Immature natural killer cell (primary cell): Measurements from ENCODE around the gene RBMS1. TPM values are rescaled to one million over a fixed set of nuclear protein-coding genes. Genes with fewer than 3 reads are reported as not detected.

Experiments used
- DNase-seq, 3 donors: peaks; one replicate each; pipeline ENCODE4 v3.0.0; 2022; ENCODE audit warnings: mixed read lengths in 1 of 3
- H3K27ac Mint-ChIP-seq, 6 donors: one replicate each; pipeline ENCODE4 v1.8.0; 2020; ENCODE audit warnings: mixed read lengths in 6 of 6, mild to moderate bottlenecking in 5 of 6, inconsistent platforms in 4 of 6, moderate library complexity in 3 of 6
- H3K27me3 Mint-ChIP-seq, 3 donors: one replicate each; pipeline ENCODE4 v1.8.0; 2020 to 2021; ENCODE audit warnings: low read depth in 3 of 3, mild to moderate bottlenecking in 3 of 3, mixed read lengths in 3 of 3, moderate library complexity in 3 of 3, inconsistent platforms in 1 of 3
- H3K36me3 Mint-ChIP-seq, 3 donors: one replicate each; pipeline ENCODE4 v1.8.0; 2020; ENCODE audit warnings: mixed read lengths in 3 of 3, inconsistent platforms in 2 of 3, mild to moderate bottlenecking in 2 of 3
- H3K4me1 Mint-ChIP-seq, 2 donors: one replicate each; pipeline ENCODE4 v1.8.0; 2020; ENCODE audit warnings: inconsistent platforms in 2 of 2, mild to moderate bottlenecking in 2 of 2, mixed read lengths in 2 of 2, moderate library complexity in 1 of 2
- H3K4me3 Mint-ChIP-seq, 5 donors: one replicate each; pipeline ENCODE4 v1.8.0; 2020; ENCODE audit warnings: mild to moderate bottlenecking in 5 of 5, mixed read lengths in 5 of 5, inconsistent platforms in 3 of 5, moderate library complexity in 3 of 5
- H3K9me3 Mint-ChIP-seq, 6 donors: one replicate each; pipeline ENCODE4 v1.8.0; 2020; ENCODE audit warnings: mild to moderate bottlenecking in 6 of 6, mixed read lengths in 6 of 6, inconsistent platforms in 4 of 6, moderate library complexity in 3 of 6
- polyA plus RNA-seq, 3 donors: library from polyadenylated mRNA; unstranded; fragments of 300-500 nt; fragmentation: Illumina TruSeq; gene quantifications; one replicate each; pipeline ENCODE4 v1.2.3, GENCODE V29; 2021

Gene RBMS1, protein sequence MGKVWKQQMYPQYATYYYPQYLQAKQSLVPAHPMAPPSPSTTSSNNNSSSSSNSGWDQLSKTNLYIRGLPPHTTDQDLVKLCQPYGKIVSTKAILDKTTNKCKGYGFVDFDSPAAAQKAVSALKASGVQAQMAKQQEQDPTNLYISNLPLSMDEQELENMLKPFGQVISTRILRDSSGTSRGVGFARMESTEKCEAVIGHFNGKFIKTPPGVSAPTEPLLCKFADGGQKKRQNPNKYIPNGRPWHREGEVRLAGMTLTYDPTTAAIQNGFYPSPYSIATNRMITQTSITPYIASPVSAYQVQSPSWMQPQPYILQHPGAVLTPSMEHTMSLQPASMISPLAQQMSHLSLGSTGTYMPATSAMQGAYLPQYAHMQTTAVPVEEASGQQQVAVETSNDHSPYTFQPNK
- polyA plus RNA-seq = 100 to 1,000 TPM in 1 of 3 donors, 10 to 100 TPM in 2; 80.0 to 172 (median 81.9) TPM

DNA sequence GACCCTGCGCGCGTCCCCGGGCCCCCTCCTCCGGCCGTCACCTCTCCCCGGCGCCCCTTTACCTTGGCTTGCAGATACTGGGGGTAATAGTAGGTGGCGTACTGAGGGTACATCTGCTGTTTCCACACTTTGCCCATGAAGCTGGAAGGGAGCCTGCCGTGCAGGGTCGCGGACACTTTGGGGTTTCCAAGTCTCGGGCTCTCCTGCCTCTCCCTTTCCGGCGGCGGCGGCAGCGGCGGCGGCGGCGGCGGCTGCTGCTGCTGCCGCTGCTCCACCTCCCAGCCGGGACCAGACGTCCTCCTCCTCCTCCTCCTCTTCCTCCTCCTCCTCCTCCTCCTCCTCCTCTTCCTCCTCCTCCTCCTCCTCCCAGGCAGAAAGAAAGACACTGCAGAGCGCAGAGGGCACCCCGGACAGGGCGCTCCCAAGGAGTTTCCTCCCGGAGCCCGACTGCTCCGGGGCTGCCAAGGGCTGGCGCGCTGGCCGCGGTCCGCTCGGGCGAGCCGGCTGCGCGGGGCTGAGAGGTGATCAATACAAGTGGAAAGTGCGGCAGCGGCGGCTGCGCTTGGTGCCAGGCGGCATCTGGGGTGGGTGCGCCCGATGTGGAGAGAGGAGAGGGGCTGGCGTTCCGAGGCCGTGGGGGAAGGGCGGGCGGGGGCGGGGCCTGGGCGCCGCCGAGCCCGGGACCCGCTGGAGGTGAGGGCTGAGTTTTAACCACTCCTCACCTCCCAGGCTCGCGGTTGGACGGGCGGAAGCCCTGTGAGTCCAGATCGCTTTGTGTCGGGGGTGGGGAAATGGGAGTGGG lies at the start of gene RBMS1:
Gene RBMS1 (minus strand): TSS at position 581 of the 802 bp plus-strand sequence. CDS start 444 bp downstream, at position 137.
- peaks cover 0 to 15% (median 2%) of the 10 kb centered on the region in 3 donors for H3K27me3 Mint-ChIP-seq
- no peaks in the 10 kb centered on the region for H3K9me3 Mint-ChIP-seq
- peak within 1 kb of the TSS in 2 of 6 donors; percentile 71 to 74 for H3K27ac Mint-ChIP-seq
- peak; percentile 26 to 42 (median 32) for DNase-seq
- no peaks in the 10 kb centered on the region for H3K36me3 Mint-ChIP-seq
- peaks cover 7 to 19% of the 10 kb centered on the region in 2 donors for H3K4me1 Mint-ChIP-seq
- peak within 1 kb of the TSS; percentile 86 to 97 (median 92) for H3K4me3 Mint-ChIP-seq

DNA sequence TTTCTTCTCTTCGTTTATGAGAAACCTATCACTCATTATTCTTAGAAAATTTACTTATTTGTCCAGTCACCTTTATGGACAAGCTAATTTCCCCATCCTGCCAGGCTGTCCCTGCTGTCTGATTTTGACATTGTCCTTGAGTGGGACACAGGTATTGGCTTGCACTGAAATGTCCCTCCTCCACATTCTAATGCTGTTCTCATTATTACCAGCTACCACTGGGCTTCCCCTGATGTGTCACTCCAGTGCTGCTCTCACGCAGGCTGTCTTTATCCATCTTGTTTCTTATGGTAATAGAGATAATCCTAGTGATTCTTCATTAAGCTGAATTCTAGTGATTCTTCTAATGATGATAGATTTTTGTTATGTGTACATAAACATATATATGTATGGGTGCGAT lies 48.1 kb upstream of the RBMS1 start:
- H3K27ac Mint-ChIP-seq = no peak overlapping the region
- H3K27me3 Mint-ChIP-seq = peaks cover 0 to 2% (median 0%) of the 10 kb centered on the region in 3 donors
- no peak for DNase-seq
- no peak overlapping the region for H3K4me3 Mint-ChIP-seq
- no peaks in the 10 kb centered on the region for H3K9me3 Mint-ChIP-seq
- H3K36me3 Mint-ChIP-seq = no peaks in the 10 kb centered on the region
- H3K4me1 Mint-ChIP-seq = no peaks in the 10 kb centered on the region

DNA sequence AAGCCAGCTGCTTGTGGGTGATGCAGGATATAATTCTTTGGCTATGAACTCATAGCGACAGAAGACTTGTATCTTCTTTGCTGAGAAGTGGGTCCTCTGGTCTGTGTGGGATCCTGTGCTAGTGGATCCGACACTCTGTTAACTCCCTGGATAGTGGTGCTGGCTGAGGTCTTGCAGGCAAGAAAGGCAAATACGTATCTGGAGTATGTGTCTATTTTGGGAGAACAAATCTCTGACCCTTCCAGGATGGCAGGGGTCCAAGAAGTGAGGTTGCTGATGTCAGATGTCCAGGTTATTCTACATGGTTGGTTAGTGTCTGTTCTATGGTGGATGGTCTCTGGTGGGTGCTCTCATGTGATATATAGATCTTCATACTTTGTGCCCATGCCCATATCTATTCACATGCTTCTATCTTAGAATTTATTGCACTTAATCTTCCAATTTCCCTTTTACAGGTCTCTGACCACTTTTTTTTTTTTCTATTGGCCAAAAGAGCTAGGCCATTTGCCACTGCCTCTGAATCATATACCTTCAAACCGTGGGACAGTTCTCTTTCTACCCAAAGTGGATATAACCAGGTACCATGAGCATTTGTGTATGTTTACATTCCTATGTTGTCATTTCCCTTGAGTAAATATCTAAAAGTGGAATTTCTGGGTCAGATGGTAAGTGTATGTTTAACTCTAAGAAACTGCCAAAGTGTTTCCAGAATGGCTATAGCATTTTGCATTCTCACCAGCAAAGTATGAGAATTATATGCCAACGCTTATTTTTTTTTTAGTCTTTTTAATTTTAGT lies 45.1 kb upstream of the RBMS1 start:
- no peak for DNase-seq
- H3K4me1 Mint-ChIP-seq = no peaks in the 10 kb centered on the region
- H3K27me3 Mint-ChIP-seq = peaks cover 0 to 2% (median under 1%) of the 10 kb centered on the region in 3 donors
- H3K4me3 Mint-ChIP-seq = no peak overlapping the region
- H3K27ac Mint-ChIP-seq = no peak overlapping the region
- no peaks in the 10 kb centered on the region for H3K36me3 Mint-ChIP-seq
- no peaks in the 10 kb centered on the region for H3K9me3 Mint-ChIP-seq

DNA sequence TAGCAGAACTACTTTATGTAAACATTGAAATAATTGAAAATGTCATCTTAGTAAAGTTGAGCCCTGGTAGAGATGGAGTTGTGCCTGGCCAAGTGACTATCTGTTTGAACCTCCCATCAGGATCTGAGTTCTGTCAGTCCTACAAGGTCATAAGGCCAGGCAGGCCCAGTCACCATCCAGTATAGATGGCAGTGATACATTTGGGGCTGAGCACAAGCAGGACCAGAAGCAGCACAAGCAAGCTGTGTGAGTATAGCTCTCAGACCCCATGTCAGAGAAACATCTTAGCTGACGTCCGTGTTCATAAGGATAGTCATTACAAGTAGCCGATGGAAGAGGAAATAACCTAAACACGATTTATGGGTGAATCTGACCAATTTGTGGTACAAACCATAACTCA lies 44.5 kb upstream of the RBMS1 start:
- H3K4me3 Mint-ChIP-seq = no peak overlapping the region
- H3K4me1 Mint-ChIP-seq = no peaks in the 10 kb centered on the region
- no peaks in the 10 kb centered on the region for H3K36me3 Mint-ChIP-seq
- H3K27me3 Mint-ChIP-seq = peaks cover 0 to 2% (median 0%) of the 10 kb centered on the region in 3 donors
- H3K27ac Mint-ChIP-seq = no peak overlapping the region
- no peaks in the 10 kb centered on the region for H3K9me3 Mint-ChIP-seq
- no peak for DNase-seq

DNA sequence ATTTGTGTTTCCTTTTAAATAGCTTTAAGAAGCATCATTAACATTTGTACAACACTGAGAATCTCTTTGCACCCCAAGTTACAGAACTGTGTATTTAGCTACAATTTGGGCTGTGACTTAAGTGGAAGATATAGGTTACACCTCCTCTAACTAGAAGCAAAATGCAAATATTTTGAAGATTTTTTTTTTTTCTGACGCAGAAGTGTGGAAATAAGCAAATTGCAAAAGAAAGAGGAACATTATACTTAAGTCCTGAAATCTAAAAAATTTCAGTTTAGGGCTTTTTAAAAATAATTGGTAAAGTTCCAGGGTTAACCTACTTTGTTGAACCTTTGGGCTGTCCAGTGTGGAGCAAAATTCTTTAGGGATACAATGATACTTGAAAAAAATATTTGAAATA lies 41.4 kb upstream of the RBMS1 start:
- Mint-ChIP-seq H3K36me3 (peaks cover 0 to under 1% (median 0%) of the 10 kb centered on the region in 3 donors), H3K4me1 (no peaks in the 10 kb centered on the region), H3K27ac (no peak overlapping the region), H3K27me3 (peaks cover 0 to 2% (median 0%) of the 10 kb centered on the region in 3 donors), H3K9me3 (no peaks in the 10 kb centered on the region), H3K4me3 (no peak overlapping the region)
- no peak for DNase-seq

DNA sequence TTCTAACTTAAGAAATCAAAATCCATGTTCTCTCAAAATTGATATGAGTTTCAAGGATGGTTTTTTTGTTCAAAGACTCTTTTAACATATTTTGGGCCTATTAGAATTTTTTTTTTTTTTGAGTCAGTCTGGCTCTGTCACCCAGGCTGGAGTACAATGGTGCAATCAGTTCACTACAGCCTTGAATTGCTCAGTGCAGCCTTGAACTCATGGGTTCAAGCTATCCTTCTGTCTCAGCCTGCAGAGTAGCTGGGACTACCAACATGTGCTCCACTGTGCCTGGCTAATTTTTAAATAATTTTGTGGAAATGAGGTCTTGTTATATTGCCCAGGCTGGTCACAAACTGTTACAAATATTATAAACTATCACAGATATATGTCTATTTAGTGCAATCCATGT lies 40.6 kb upstream of the RBMS1 start:
- Mint-ChIP-seq H3K36me3 (peaks cover 0 to 4% (median 0%) of the 10 kb centered on the region in 3 donors), H3K4me1 (no peaks in the 10 kb centered on the region), H3K4me3 (no peak overlapping the region), H3K27ac (no peak overlapping the region), H3K27me3 (peaks cover 0 to 2% (median 0%) of the 10 kb centered on the region in 3 donors), H3K9me3 (no peaks in the 10 kb centered on the region)
- no peak for DNase-seq

DNA sequence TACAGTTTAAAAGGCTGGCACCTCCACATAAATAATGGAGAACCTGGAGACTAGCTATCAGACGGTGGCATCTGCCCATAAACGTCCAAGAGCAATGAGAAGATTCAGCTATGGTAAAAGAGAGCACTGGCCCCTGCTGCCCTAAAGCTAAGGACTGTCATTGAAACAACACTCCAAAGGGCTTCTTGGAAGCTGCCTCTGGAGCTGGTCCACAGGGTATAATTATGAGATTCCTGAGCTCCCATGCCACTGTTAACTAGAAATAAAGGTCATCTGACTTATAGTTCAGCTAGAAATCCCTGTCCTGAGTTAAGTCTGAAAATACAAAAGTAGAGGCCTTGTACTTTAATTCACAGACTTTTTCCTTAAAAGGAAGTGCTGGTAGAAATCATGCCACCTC lies 39.9 kb upstream of the RBMS1 start:
- H3K4me3 Mint-ChIP-seq = no peak overlapping the region
- no peaks in the 10 kb centered on the region for H3K9me3 Mint-ChIP-seq
- no peaks in the 10 kb centered on the region for H3K4me1 Mint-ChIP-seq
- DNase-seq = no peak
- peaks cover 0 to 3% (median 2%) of the 10 kb centered on the region in 3 donors for H3K27me3 Mint-ChIP-seq
- no peak overlapping the region for H3K27ac Mint-ChIP-seq
- peaks cover 0 to 4% (median 0%) of the 10 kb centered on the region in 3 donors for H3K36me3 Mint-ChIP-seq

DNA sequence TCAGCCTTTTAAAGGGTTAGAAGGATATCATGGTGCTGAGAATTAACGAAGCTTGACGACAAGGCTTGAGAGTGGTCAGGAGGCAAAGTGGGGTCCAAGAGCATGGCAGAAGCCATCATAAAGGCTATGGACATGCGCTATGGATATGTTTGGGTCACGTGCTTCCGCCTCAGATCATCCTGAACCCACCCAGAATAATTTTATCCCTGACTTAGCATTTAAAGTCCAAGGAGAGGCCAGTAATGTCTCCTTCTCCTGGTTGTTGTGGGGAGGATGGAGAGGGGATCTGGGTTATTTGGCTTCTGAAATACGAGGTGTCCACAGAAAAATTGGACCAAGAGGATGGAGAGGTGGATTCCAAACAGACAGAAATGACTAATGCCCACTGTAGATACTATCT lies 38.8 kb upstream of the RBMS1 start:
- no peak overlapping the region for H3K27ac Mint-ChIP-seq
- no peak overlapping the region for H3K4me3 Mint-ChIP-seq
- H3K27me3 Mint-ChIP-seq = peaks cover 1 to 5% (median 2%) of the 10 kb centered on the region in 3 donors
- no peaks in the 10 kb centered on the region for H3K9me3 Mint-ChIP-seq
- H3K36me3 Mint-ChIP-seq = peaks cover 0 to 4% (median 0%) of the 10 kb centered on the region in 3 donors
- no peaks in the 10 kb centered on the region for H3K4me1 Mint-ChIP-seq
- DNase-seq = no peak

DNA sequence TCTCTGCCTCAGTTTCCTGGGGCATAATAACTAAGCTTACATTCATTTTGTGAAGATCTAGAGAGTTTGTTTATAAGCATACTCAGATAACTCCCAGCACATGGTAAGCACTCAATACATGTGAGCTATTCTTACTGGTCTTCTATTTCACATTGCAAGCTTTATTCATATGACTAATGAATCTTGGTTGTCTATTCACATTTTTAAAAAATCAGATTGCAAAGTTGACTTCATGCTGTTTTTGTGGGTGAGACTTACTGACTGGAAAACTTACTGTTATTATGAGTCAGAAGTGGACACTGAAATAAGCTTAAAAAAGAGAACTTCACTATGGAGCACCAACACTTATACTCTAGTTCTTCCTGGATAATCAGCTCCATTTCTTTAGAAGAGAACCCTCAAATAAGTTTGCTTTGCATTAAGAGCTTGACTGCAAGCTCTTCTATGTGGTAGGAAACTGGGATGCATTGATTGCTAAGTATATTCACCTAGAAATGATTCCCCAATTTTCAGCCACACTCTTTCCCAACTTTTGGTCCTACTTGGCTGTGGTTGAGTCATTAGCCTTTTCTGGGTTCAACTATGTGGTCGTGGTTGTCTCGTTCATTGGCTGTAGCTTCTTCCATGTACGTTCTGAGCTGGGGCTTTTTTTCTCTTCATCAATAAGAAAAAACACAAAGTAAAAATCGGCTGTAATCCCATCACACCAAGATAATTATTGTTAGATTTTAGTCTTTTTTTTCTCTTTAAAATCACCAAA lies 29.5 kb upstream of the RBMS1 start:
- Mint-ChIP-seq H3K4me1 (no peaks in the 10 kb centered on the region), H3K27ac (no peak overlapping the region), H3K36me3 (no peaks in the 10 kb centered on the region), H3K4me3 (no peak overlapping the region), H3K27me3 (peaks cover 2 to 6% (median 4%) of the 10 kb centered on the region in 3 donors), H3K9me3 (peaks cover 0 to 1% (median 0%) of the 10 kb centered on the region in 6 donors)
- DNase-seq = no peak

DNA sequence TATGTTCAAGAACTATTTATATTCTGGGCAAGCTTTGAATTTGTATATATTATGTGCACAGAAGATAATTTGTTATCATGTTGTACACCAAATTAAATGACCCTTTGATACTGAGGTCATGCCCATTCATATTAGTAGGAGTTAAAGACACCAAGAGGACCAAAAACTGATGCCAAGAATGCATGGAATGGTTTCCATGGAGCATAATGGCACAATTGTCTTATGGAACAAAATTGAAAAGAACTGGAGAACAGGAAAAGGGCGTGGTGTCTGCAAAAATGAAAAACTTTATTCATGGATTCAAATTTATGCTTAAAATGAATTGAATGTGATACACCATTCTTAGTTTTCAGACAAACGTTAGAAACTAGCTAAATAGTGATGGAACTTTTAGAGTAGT lies 24.1 kb upstream of the RBMS1 start:
- Mint-ChIP-seq H3K4me1 (no peaks in the 10 kb centered on the region), H3K27me3 (peaks cover 2 to 4% (median 2%) of the 10 kb centered on the region in 3 donors), H3K27ac (no peak overlapping the region), H3K36me3 (no peaks in the 10 kb centered on the region), H3K4me3 (no peak overlapping the region), H3K9me3 (peaks cover 0 to 5% (median 0%) of the 10 kb centered on the region in 6 donors)
- DNase-seq = no peak

DNA sequence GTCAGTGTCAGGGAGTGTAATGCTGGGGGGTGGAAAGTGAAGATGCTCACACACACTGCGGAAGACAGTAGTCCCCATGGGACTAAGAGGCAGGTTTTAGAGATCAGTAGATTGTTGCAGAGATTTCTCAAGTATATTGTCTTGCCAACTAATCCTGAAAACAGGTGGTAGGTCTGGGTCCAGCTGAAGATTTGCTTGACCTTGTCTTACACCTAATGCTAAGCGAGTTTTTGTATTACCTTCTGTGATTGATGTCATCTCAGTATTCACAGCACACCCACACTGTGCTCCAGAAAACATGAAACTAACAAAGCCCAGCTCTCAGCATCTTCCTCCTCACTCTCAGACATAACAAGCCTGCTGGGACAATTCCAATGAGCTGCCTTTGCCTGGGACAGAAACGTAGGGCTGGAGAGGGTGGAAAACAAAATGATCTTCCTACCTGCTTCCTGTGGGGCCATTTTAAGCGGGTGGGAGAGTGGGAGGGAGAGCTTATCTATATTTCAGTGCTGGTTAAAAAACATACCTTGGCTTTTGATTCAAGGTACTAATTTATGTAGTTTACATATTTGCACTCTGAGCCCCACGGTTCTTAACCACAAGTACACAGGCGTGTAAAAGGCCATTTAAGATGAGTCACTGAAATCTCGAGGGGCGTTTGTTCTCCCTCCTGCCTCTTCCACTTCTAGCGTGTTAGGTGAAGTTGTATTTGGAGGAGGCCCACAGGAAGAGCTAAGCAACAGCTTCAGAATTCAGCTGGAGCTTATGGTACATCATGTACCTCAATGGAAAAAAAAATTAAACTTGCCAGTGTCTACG lies 23.1 kb upstream of the RBMS1 start:
- no peak for DNase-seq
- no peak overlapping the region for H3K27ac Mint-ChIP-seq
- H3K4me3 Mint-ChIP-seq = no peak overlapping the region
- H3K9me3 Mint-ChIP-seq = peaks cover 0 to 5% (median 0%) of the 10 kb centered on the region in 6 donors
- H3K36me3 Mint-ChIP-seq = no peaks in the 10 kb centered on the region
- peaks cover 2 to 4% (median 2%) of the 10 kb centered on the region in 3 donors for H3K27me3 Mint-ChIP-seq
- H3K4me1 Mint-ChIP-seq = no peaks in the 10 kb centered on the region

DNA sequence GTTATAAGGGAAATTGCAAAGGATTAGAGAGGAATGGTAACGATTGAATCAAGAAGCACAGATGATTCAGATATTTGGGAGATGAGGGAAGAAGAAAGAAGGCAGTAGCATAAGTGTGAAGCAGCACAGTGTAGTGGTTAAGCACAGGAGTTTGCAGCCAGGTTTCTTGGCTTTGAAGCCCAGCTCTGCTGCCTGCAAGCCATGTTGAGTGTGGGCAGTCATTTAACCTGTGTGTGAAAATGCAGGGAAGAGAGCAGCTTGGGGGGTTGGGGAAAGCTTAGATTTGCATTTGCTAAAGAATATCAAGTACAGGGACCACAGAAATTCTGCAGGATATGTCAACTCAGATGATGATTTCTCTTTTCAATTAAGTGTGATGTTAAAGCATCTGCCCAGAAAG lies 21.5 kb upstream of the RBMS1 start:
- Mint-ChIP-seq H3K36me3 (no peaks in the 10 kb centered on the region), H3K9me3 (peaks cover 0 to 5% (median 0%) of the 10 kb centered on the region in 6 donors), H3K27ac (no peak overlapping the region), H3K4me3 (no peak overlapping the region), H3K27me3 (peaks cover 0 to 4% (median 2%) of the 10 kb centered on the region in 3 donors), H3K4me1 (no peaks in the 10 kb centered on the region)
- DNase-seq = no peak
